Activated T-cell treated with anti-CD3 and anti-CD28 coated beads, Interleukin-2, amount 50 U/mL, for 24 hours (primary cell): ENCODE measurements around the gene JAK3.
A peak's percentile ranks its signal among the peaks of the same experiment; 100 is the strongest.

Experiments
- DNase-seq: peaks from one replicate; pipeline ENCODE4 v3.0.0-alpha.2; 2020
- H3K27ac Mint-ChIP-seq: 2 replicates; pipeline ENCODE4 v1.8.0; 2020; ENCODE audit warnings: mild to moderate bottlenecking, mixed read lengths
- H3K27me3 Mint-ChIP-seq: 2 replicates; pipeline ENCODE4 v1.8.0; 2020; ENCODE audit warnings: mixed read lengths
- H3K36me3 Mint-ChIP-seq: 2 replicates; pipeline ENCODE4 v1.8.0; 2020; ENCODE audit warnings: low read depth, mixed read lengths
- H3K4me1 Mint-ChIP-seq: 2 replicates; pipeline ENCODE4 v1.8.0; 2020; ENCODE audit warnings: low read depth, mixed read lengths
- H3K4me3 Mint-ChIP-seq: 2 replicates; pipeline ENCODE4 v1.8.0; 2020; ENCODE audit warnings: mild to moderate bottlenecking, moderate library complexity, mixed read lengths
- H3K9me3 Mint-ChIP-seq: 2 replicates; pipeline ENCODE4 v1.8.0; 2020; ENCODE audit warnings: mixed read lengths

Gene JAK3

GRCh38 chr19:17871878-17872250, 24.1 kb upstream of the JAK3 start, which contains the start of gene SLC5A5:
SLC5A5 (plus strand) TSS chr19:17871945; CDS start chr19:17872320, 375 bp downstream.
- Mint-ChIP-seq H3K9me3 (no peaks in the 10 kb centered on the region), H3K4me3 (peak within 1 kb of the TSS; percentile 79), H3K4me1 (peaks cover 22% of the 10 kb centered on the region), H3K27ac (peak within 1 kb of the TSS; percentile 76), H3K27me3 (peaks cover 16% of the 10 kb centered on the region), H3K36me3 (no peaks in the 10 kb centered on the region)
- DNase-seq, result peak; percentile 60

GRCh38 chr19:17871032-17871877, 23.5 kb upstream of the JAK3 start:
- Mint-ChIP-seq H3K36me3 (no peaks in the 10 kb centered on the region), H3K27me3 (peaks cover 16% of the 10 kb centered on the region), H3K9me3 (no peaks in the 10 kb centered on the region)

GRCh38 chr19:17869114-17869608, 21.4 kb upstream of the JAK3 start:
- Mint-ChIP-seq H3K27ac (peak overlapping the region; percentile 72), H3K4me3 (no peak overlapping the region), H3K4me1 (peaks cover 30% of the 10 kb centered on the region), H3K9me3 (no peaks in the 10 kb centered on the region), H3K27me3 (peaks cover 16% of the 10 kb centered on the region), H3K36me3 (peaks cover 17% of the 10 kb centered on the region)
- no peak for DNase-seq

More at GRCh38 chr19:17871032-17871877, 23.5 kb upstream of the JAK3 start:
- Mint-ChIP-seq H3K27ac (peak overlapping the region; percentile 76), H3K4me1 (peaks cover 22% of the 10 kb centered on the region), H3K4me3 (peak overlapping the region; percentile 79)
- peak; percentile 41 for DNase-seq

- Mint-ChIP-seq H3K9me3 (no peaks in the 10 kb centered on the region), H3K27ac (peak overlapping the region; percentile 72), H3K27me3 (peaks cover 15% of the 10 kb centered on the region), H3K36me3 (peaks cover 22% of the 10 kb centered on the region), H3K4me3 (no peak overlapping the region), H3K4me1 (peaks cover 29% of the 10 kb centered on the region)
- DNase-seq, result no peak
These were observed 20.9 kb upstream of the JAK3 start for GRCh38 chr19:17868669-17869068.

GRCh38 chr19:17866964-17867486, 19.2 kb upstream of the JAK3 start:
- Mint-ChIP-seq H3K27ac (peak overlapping the region; percentile 19), H3K27me3 (peaks cover 10% of the 10 kb centered on the region), H3K36me3 (peaks cover 39% of the 10 kb centered on the region), H3K4me3 (no peak overlapping the region), H3K4me1 (peaks cover 33% of the 10 kb centered on the region), H3K9me3 (no peaks in the 10 kb centered on the region)
- no peak for DNase-seq

- DNase-seq, result peak; percentile 52
- Mint-ChIP-seq H3K27ac (peak overlapping the region; percentile 100), H3K36me3 (peaks cover 45% of the 10 kb centered on the region), H3K27me3 (peaks cover 7% of the 10 kb centered on the region), H3K4me3 (no peak overlapping the region), H3K9me3 (no peaks in the 10 kb centered on the region), H3K4me1 (peaks cover 34% of the 10 kb centered on the region)
These were observed 18.7 kb upstream of the JAK3 start for GRCh38 chr19:17866312-17866963.

- peak; percentile 73 for DNase-seq
- Mint-ChIP-seq H3K36me3 (peaks cover 53% of the 10 kb centered on the region), H3K27ac (peak overlapping the region; percentile 100)
These were observed 17.9 kb upstream of the JAK3 start for GRCh38 chr19:17865364-17866311.

GRCh38 chr19:17863520-17864182, 15.9 kb upstream of the JAK3 start:
- H3K4me3 Mint-ChIP-seq, result peak overlapping the region; percentile 95
- peak; percentile 45 for DNase-seq
- peak overlapping the region; percentile 100 for H3K27ac Mint-ChIP-seq
- no peaks in the 10 kb centered on the region for H3K27me3 Mint-ChIP-seq
- H3K4me1 Mint-ChIP-seq, result peaks cover 40% of the 10 kb centered on the region
- H3K36me3 Mint-ChIP-seq, result peaks cover 64% of the 10 kb centered on the region
- H3K9me3 Mint-ChIP-seq, result no peaks in the 10 kb centered on the region

More at GRCh38 chr19:17865364-17866311, 17.9 kb upstream of the JAK3 start:
- peaks cover 2% of the 10 kb centered on the region for H3K27me3 Mint-ChIP-seq
- peak overlapping the region; percentile 33 for H3K4me3 Mint-ChIP-seq
- no peaks in the 10 kb centered on the region for H3K9me3 Mint-ChIP-seq
- H3K4me1 Mint-ChIP-seq, result peaks cover 34% of the 10 kb centered on the region

- DNase-seq, result peak; percentile 46
- H3K27ac Mint-ChIP-seq, result peak overlapping the region; percentile 100
- H3K36me3 Mint-ChIP-seq, result peaks cover 64% of the 10 kb centered on the region
- H3K4me3 Mint-ChIP-seq, result peak overlapping the region; percentile 95
- no peaks in the 10 kb centered on the region for H3K27me3 Mint-ChIP-seq
- H3K9me3 Mint-ChIP-seq, result no peaks in the 10 kb centered on the region
- H3K4me1 Mint-ChIP-seq, result peaks cover 40% of the 10 kb centered on the region
These were observed 15.1 kb upstream of the JAK3 start for GRCh38 chr19:17862711-17863519.

- peaks cover 40% of the 10 kb centered on the region for H3K4me1 Mint-ChIP-seq
- peak; percentile 54 for DNase-seq
- no peaks in the 10 kb centered on the region for H3K9me3 Mint-ChIP-seq
- H3K4me3 Mint-ChIP-seq, result peak overlapping the region; percentile 95
- no peaks in the 10 kb centered on the region for H3K27me3 Mint-ChIP-seq
- H3K27ac Mint-ChIP-seq, result peak overlapping the region; percentile 100
- H3K36me3 Mint-ChIP-seq, result peaks cover 64% of the 10 kb centered on the region
These were observed 14.0 kb upstream of the JAK3 start for GRCh38 chr19:17861542-17862402.

GRCh38 chr19:17860993-17861360, 13.2 kb upstream of the JAK3 start:
- peak overlapping the region; percentile 95 for H3K4me3 Mint-ChIP-seq
- peak; percentile 62 for DNase-seq
- no peaks in the 10 kb centered on the region for H3K9me3 Mint-ChIP-seq
- H3K27ac Mint-ChIP-seq, result peak overlapping the region; percentile 100
- peaks cover 64% of the 10 kb centered on the region for H3K36me3 Mint-ChIP-seq
- H3K4me1 Mint-ChIP-seq, result peaks cover 40% of the 10 kb centered on the region
- no peaks in the 10 kb centered on the region for H3K27me3 Mint-ChIP-seq

- peak overlapping the region; percentile 100 for H3K27ac Mint-ChIP-seq
- peak overlapping the region; percentile 95 for H3K4me3 Mint-ChIP-seq
- H3K4me1 Mint-ChIP-seq, result peaks cover 42% of the 10 kb centered on the region
- no peaks in the 10 kb centered on the region for H3K9me3 Mint-ChIP-seq
- no peaks in the 10 kb centered on the region for H3K27me3 Mint-ChIP-seq
- no peak for DNase-seq
- peaks cover 60% of the 10 kb centered on the region for H3K36me3 Mint-ChIP-seq
These were observed 12.7 kb upstream of the JAK3 start for GRCh38 chr19:17860331-17860992.
